Islet precursor cell (in vitro differentiated cells): ENCODE data around the gene PPP1R12A.
A peak's percentile ranks its signal among the peaks of the same experiment; 100 is the strongest.

ENCODE experiments used
- DNase-seq: peaks from one replicate; pipeline ENCODE4 v3.0.0-alpha.2; 2018

PPP1R12A gene

GRCh38 chr12:79934281-79935020 lies 446 bp downstream of the PPP1R12A start:
- no peak for DNase-seq

GRCh38 chr12:79933532-79934264 lies 1.2 kb downstream of the PPP1R12A start:
- peak; percentile 65 for DNase-seq

DNA sequence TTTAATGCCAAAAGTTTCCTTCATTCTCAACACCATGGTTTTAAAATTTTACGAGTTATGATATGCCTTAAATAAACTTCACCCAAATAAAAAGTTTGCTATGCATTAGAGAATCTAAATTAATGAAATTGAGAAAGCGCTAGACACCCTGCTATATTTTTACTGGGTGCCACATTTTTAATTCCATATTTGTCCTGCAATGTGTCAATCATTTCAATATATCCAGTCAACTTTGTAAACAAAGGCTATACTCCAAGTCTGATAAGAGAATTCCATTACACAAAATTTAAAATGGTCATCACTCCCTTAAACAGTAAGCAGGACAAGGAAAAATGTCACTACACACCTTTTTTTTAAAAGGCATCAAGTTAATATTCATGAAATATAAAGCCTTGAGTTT lies 1.9 kb downstream of the PPP1R12A start:
- DNase-seq = no peak

GRCh38 chr12:79932357-79932756 lies 2.5 kb downstream of the PPP1R12A start:
- no peak for DNase-seq

- DNase-seq = no peak
Measured at GRCh38 chr12:79929065-79929464, 5.8 kb downstream of the PPP1R12A start.

- DNase-seq = no peak
Measured at GRCh38 chr12:79927772-79928474, 7.0 kb downstream of the PPP1R12A start.

- no peak for DNase-seq
Measured at GRCh38 chr12:79926951-79927350, 7.9 kb downstream of the PPP1R12A start.

DNA sequence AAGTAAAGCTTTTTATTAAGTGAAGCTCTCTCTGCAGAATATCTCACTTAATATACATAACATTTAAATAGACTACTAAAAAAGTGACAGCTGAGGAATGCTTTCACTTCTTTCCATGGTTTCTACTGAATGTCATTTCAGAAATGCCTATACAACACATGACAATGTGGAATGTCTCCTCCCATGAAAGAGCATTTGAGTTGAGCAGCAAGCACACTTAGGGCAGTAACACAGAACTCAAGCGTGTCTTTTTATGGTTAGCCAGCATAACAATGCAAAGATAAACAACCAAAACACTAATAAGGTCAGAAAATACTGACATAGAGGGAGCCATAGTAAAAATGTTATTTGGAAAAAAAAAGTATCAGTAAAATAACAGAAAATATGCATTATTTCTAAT lies 9.4 kb downstream of the PPP1R12A start:
- DNase-seq = no peak

DNA sequence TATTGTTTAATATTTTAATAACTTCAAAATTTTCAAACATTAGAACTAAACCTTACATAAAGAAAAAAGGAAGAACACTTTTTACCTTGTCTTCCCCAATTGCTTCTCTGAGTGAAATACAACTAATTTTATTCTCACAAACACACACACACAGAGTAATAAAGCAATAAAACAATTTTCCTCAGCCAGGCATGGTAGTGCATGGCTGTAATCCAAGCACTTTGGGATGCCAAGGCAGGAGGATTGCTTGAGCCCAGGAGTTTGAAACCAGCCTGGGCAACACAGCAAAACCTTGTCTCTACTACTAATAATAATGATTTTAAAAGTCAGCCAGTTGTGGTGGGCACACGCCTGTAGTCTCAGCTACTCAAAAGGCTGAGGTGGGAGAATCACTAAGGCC lies 13.1 kb downstream of the PPP1R12A start:
- DNase-seq = no peak

GRCh38 chr12:79920421-79921238 lies 14.3 kb downstream of the PPP1R12A start:
- DNase-seq = no peak

DNA sequence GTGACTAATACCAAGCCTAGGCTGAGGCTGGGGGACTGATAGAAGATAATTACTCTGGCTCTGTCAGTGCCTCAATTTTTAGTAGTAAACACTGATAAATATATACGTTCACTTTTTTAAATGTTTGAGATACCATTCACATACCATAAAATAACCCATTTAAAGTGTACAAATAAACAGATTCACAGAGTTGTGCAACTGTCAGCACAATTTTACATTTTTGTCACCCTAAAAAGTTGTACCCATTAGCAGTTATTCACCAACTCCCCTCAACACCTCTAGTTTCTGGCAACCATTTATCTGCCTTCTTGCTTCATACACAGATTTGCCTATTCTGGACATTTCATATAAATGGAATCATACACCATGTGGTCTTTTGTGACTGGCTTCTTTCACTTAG lies 15.1 kb downstream of the PPP1R12A start:
- no peak for DNase-seq

DNA sequence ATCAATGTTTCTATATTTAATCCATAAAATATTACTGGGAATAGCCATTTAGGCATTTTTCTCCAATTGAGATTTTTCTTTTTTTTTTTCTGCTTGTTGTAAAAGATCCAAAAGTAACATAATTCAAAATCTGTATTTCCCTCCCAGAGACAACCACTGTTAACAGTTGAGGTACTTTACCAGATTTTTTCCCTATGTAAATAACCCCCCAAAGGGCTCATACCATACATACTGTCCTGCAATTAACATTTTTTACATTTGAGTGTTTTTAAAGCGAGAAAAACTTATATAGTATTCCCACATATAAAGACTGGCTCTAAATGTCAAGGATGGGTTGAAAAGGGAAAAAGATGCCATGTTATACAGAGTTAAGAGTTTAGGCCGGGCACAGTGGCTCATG lies 18.1 kb downstream of the PPP1R12A start:
- DNase-seq = no peak

DNA sequence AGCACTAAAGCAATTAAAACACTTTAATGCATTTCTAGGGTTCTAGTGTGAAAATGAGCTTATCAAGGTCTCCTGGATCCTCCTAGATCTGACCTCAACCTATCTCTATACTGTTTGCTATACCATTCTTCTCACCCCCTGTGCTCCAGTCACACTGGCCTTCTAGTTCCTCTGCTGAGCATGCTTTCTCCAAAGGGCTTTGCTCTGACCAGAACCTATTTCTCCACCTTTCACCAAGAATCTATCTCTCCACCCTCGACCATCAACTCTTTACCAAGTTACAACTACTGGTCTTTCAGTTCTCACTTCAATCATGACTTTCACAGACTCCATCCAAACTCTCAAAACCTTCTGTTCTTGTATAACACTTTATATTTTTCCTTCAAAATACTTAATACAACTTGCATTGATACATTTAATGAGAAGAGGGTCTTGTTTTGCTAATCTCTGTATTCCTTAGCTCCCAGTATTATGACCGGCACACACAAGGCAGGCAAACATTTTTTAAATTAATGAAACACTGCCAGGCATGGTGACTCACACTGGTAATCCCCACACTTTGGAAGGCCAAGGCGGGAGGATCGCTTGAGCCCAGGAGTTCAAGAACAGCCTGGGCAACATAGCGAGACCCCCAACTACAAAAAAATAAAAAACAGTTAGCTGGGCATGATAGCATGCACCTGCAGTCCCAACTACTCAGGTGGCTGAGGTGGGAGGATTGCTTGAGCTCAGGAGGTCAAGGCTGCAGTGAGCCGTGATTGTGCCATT lies 22.8 kb downstream of the PPP1R12A start:
- DNase-seq = no peak

GRCh38 chr12:79908366-79908765 lies 26.5 kb downstream of the PPP1R12A start:
- DNase-seq = no peak

DNA sequence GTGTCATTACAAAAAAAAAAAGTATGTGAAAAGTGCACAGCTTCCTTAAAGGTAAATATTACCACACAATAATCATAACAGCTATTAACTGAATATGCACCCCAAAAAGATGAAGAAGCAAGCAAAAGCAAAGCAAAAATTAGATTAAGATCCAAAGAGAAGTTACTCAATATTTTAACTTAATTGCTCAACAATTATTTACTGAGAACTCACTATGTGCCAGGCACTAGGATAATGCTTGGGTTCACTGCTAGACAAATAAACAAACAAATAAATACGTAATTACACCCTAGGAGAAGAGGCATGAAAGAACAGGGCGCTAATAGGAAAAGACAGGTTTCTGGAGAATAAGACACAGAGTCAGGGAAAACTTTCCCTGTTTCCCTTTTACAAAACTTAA lies 33.4 kb downstream of the PPP1R12A start:
- DNase-seq = no peak

DNA sequence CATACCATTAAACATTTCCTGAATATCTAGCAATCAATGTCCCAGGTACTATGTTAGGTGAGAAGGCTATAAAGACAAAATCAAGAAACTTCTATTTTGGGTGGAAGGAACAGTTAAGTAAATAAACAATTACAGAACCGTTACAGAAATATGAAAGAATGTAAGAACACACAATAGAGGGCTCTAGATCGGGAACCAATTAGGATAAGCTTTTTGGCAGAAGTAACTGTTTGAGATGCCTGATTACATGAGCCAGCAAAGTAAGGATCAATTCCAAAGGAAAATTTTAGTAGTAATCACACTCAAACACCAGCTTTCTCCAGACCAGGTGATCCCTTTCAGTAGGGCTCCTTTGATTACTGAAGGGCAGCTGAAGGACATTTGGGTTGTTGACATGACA lies 33.9 kb downstream of the PPP1R12A start:
- DNase-seq = no peak

DNA sequence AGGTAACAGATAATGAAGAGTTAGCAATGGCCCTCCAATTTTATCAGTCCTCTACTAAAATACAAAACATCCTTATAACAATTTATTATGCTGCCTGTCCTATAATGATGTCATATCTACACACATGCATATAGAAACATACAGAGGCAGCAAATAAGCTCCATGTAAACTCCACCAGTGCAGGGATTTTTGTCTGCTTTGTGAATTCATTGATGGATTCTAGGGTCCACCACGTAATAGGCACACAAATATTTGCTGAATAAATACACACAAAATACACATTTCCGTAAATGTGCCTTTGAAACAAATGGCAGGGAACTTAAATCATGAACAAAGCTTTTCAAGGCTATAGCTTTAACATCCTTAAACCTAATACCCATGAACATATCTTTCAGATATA lies 34.7 kb downstream of the PPP1R12A start:
- no peak for DNase-seq

GRCh38 chr12:79897617-79898016 lies 37.3 kb downstream of the PPP1R12A start:
- DNase-seq = peak; percentile 73

DNA sequence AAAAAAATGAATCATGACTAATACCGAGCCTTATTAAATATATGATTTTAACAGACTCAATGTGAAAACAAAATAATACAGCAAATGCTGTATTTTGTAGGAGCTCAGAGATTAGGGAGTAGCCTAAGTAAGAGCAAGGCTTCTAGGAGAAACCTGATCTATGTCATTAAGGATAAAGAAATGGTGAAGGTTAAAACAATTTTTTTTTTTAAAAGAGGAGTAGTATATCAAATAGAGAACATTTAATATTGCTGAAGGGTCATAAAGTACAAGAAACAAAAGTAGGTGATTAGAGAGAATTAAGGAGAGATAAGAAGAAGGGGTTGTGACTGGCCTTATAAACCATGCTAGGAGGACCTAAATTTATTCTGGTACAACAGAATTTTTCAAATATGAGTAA lies 39.1 kb downstream of the PPP1R12A start:
- no peak for DNase-seq

DNA sequence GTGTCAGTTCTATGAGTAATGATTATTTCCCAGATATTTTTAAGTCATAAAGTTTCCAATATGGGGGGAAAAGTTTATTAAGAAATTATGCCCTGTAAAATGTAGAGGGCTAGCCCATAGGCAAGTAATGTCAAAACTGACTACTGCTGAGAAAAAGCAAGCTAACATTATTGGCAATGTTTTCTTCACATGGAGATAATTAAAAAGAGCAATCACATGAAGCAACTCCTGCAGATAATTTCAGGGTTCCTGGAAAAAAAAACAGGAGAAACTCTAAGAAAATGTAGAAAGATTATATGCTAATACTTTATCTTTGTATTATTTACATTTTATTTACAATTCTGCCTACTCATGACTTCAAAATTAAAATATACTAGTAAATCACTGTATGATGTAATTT lies 39.8 kb downstream of the PPP1R12A start:
- DNase-seq = no peak

DNA sequence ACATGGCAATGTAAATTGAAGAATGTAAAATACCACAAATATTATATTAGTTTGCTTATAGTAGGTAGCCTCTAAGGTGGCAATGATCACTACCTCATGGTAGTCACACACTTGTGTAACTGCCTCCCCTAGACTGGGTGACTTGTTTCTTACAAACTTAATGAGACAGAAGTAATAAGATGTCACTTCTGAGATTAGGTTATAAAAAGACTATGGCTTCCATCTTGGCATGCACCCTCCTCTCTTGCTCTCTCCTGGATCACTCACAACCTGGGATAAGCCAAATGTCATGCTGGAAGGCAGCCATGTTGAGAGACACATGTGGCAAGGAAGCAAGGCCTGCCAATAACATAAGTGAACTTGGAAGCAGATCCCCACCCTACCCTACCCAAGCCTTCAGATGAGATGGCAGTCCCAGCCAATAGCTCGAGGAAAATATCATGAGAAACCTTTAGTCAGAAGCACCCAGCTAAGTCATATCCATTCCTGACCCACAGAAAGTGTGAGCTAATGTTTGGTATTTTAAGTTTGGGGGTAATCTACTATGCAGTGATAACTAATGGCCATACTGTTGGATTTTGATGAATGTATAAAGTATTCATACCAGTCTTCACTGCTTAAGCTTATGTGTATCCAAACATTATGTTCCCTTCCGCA lies 43.3 kb downstream of the PPP1R12A start:
- no peak for DNase-seq

- no peak for DNase-seq
Measured at GRCh38 chr12:79887890-79888289, 47.0 kb downstream of the PPP1R12A start.
